MCF 10A (cell line): ENCODE results near the gene PNPLA8. TPM values are rescaled to one million over a fixed set of nuclear protein-coding genes. Genes with fewer than 3 reads are reported as not detected.
A peak's percentile ranks its signal among the peaks of the same experiment; 100 is the strongest.

ENCODE experiments used
- Bru-seq: library from RNA; stranded (reverse); fragments of 400-500 nt; gene quantifications from one replicate; lab custom pipeline; 2021; lab: Mats Ljungman, UMichigan
- BruChase-seq, 2 experiments: library from RNA; stranded (reverse); fragments of 400-500 nt; gene quantifications; one replicate each; lab custom pipeline; 2021; lab: Mats Ljungman, UMichigan
- BruUV-seq: library from RNA; stranded (reverse); fragments of 400-500 nt; replicated peaks from 2 replicates; lab custom pipeline; 2021; lab: Mats Ljungman, UMichigan
- CTCF ChIA-PET: fragments of 300-600 bp; sonication (Branson Sonifier 250); formaldehyde crosslinking; extraction: SDS; loops from one replicate; lab custom pipeline; 2021; ENCODE audit warnings: antibody characterized with exemption, inconsistent platforms; lab: Yijun Ruan, JAX
- POLR2A ChIA-PET: fragments of 300-600, 350-650 bp; sonication (Branson Sonifier 250); formaldehyde crosslinking; extraction: SDS; loops from one replicate; lab custom pipeline; 2020; ENCODE audit warnings: antibody characterized with exemption, inconsistent platforms; lab: Yijun Ruan, JAX
- DNase-seq: peaks from one replicate; pipeline ENCODE4 v3.0.0-alpha.2; 2018; ENCODE audit not compliant: unreplicated experiment
- H3K27ac Mint-ChIP-seq: one replicate; pipeline ENCODE4 v1.8.0; 2022; ENCODE audit warnings: mild to moderate bottlenecking, low read depth, mixed read lengths; ENCODE audit not compliant: unreplicated experiment
- H3K27me3 Mint-ChIP-seq: one replicate; pipeline ENCODE4 v1.8.0; 2022; ENCODE audit warnings: mixed read lengths; ENCODE audit not compliant: insufficient read depth, unreplicated experiment
- H3K36me3 Mint-ChIP-seq: one replicate; pipeline ENCODE4 v1.8.0; 2022; ENCODE audit warnings: mild to moderate bottlenecking, moderate library complexity, mixed read lengths; ENCODE audit not compliant: insufficient read depth, unreplicated experiment
- H3K4me1 Mint-ChIP-seq: one replicate; pipeline ENCODE4 v1.8.0; 2022; ENCODE audit warnings: mixed read lengths; ENCODE audit not compliant: insufficient read depth, unreplicated experiment
- H3K4me3 Mint-ChIP-seq: one replicate; pipeline ENCODE4 v1.8.0; 2022; ENCODE audit warnings: mild to moderate bottlenecking, moderate library complexity, mixed read lengths; ENCODE audit not compliant: unreplicated experiment
- H3K9me3 Mint-ChIP-seq: one replicate; pipeline ENCODE4 v1.8.0; 2022; ENCODE audit warnings: mixed read lengths; ENCODE audit not compliant: unreplicated experiment
- intact Hi-C: fragments of 100-400 bp; cut with micrococcal nuclease; formaldehyde crosslinking; loops from 2 replicates; pipeline ENCODE4 v1.14.1; 2022
- long read RNA-seq: library from polyadenylated mRNA; stranded (forward); transcript quantifications from one replicate; pipeline ENCODE4 v2.0.0, GENCODE V29; 2022
- total RNA-seq: library from RNA; stranded (reverse); gene quantifications from 2 replicates; pipeline ENCODE4 v1.2.3, GENCODE V29; 2022
- TF ChIP-seq, protein P1 (sequence below): fragments of 200-600 bp; IDR thresholded peaks from one replicate; pipeline ENCODE4 v1.8.0; 2022; ENCODE audit warnings: antibody characterized with exemption, mild to moderate bottlenecking; ENCODE audit not compliant: unreplicated experiment

The PNPLA8 gene, protein sequence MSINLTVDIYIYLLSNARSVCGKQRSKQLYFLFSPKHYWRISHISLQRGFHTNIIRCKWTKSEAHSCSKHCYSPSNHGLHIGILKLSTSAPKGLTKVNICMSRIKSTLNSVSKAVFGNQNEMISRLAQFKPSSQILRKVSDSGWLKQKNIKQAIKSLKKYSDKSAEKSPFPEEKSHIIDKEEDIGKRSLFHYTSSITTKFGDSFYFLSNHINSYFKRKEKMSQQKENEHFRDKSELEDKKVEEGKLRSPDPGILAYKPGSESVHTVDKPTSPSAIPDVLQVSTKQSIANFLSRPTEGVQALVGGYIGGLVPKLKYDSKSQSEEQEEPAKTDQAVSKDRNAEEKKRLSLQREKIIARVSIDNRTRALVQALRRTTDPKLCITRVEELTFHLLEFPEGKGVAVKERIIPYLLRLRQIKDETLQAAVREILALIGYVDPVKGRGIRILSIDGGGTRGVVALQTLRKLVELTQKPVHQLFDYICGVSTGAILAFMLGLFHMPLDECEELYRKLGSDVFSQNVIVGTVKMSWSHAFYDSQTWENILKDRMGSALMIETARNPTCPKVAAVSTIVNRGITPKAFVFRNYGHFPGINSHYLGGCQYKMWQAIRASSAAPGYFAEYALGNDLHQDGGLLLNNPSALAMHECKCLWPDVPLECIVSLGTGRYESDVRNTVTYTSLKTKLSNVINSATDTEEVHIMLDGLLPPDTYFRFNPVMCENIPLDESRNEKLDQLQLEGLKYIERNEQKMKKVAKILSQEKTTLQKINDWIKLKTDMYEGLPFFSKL
- total RNA-seq (28.5 and 39.9 TPM in 2 replicates), Bru-seq, nascent RNA (percentile 93 among the genes with signal in this experiment), BruChase-seq, experiment 1, labeled RNA remaining after a 6-hour chase (percentile 92 among the genes with signal in this experiment), BruChase-seq, experiment 2, labeled RNA remaining after a 2-hour chase (percentile 90 among the genes with signal in this experiment)
- long read RNA-seq, transcript PNPLA8-206 (10 exons, 3,462 nt): minor isoform, 25 of 126 reads
- long read RNA-seq, transcript PNPLA8-201 (11 exons, 3,490 nt): major isoform, 66 of 126 reads
- long read RNA-seq, partial matches to known transcripts: 10 of 126 reads
- long read RNA-seq, other reads (novel, unspliced or antisense): 21 of 126 reads

DNA sequence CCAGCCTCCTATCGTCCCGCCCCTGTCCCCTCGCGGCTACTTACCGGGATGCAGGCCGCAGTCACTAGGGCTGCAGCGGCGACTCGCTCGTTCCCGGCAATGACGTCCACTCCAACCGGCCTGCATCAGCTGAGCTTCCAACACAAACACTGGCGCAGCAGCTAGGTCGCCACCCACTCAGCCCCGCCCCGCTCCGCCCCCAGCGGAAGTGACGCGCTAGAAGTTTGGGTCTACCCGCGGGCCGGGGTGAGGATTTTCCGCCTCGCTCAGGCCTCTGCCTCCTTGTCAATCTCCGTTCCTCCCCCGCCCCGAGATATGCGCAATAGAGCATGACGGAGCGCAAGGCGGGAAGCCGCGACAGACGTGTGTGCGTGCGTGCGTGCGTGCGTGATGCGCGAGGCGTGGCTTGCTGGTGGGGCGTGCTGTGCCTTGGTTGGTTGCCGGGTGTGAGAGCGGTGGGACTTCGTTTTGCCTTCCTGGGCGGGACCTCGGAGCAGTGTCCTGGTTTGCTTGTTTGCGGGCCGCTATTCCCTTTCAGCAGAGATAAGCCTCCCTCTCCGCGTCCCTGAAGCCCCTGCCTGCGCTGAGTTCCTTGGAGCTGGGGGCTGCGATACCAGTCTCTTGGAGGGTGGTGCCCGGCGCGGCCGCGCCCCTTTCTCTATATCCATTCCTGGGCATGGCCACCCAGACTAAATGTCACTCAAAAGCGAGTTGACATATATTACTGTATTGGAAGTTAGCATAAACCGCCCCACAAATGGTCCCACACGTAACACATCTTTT is at the start of gene PNPLA8:
Gene PNPLA8 (minus strand): TSS at position 151 of the 783 bp plus-strand sequence. CDS start 10,644 bp downstream, outside the sequence.
- intact Hi-C loops: loop anchor here (1.0 kb wide), 1 partner anchor 43 kb away; the partner anchor contains the start of genes DNAJB9 and THAP5
- Mint-ChIP-seq H3K9me3 (no peaks in the 10 kb centered on the region), H3K27ac (peak within 1 kb of the TSS; percentile 99), H3K4me3 (peak within 1 kb of the TSS; percentile 99), H3K4me1 (peaks cover 42% of the 10 kb centered on the region), H3K36me3 (peaks cover 21% of the 10 kb centered on the region), H3K27me3 (no peaks in the 10 kb centered on the region)
- ChIA-PET POLR2A (interaction anchor here (0.6 to 8.5 kb wide), 14 partner anchors 9 to 510 kb away, joined by 3 to 244 read pairs (median 9); partner anchors contain the start of genes DNAJB9 and THAP5), CTCF (interaction anchor here (0.5 to 1.1 kb wide), 5 partner anchors 11 to 1984 kb away, joined by 3 to 5 read pairs (median 3); no protein-coding TSS in a partner anchor)
- TF ChIP-seq, protein P1, sequence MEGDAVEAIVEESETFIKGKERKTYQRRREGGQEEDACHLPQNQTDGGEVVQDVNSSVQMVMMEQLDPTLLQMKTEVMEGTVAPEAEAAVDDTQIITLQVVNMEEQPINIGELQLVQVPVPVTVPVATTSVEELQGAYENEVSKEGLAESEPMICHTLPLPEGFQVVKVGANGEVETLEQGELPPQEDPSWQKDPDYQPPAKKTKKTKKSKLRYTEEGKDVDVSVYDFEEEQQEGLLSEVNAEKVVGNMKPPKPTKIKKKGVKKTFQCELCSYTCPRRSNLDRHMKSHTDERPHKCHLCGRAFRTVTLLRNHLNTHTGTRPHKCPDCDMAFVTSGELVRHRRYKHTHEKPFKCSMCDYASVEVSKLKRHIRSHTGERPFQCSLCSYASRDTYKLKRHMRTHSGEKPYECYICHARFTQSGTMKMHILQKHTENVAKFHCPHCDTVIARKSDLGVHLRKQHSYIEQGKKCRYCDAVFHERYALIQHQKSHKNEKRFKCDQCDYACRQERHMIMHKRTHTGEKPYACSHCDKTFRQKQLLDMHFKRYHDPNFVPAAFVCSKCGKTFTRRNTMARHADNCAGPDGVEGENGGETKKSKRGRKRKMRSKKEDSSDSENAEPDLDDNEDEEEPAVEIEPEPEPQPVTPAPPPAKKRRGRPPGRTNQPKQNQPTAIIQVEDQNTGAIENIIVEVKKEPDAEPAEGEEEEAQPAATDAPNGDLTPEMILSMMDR: no peak
- BruUV-seq: no TSS peak
- DNase-seq: peak; percentile 99

DNA sequence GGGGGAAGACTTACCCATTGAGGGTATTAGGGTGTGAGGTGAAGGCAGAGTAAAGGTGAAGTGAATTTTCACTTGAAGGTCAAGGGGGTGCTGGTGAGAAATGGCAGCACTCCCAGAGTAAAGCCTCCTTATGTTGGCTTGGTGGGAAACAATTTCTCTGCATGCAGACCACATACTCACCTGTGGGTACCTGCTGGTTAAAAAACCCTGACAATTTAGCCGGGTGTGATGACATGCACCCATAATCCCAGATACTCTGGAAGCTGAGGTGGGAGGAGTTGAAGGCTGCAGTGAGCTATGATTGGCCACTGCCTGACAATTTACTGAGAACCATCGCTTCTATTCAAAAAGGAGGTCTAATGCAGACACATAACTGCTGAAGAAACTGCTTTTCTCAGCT is 49.2 kb upstream of the PNPLA8 start:
- no peak for DNase-seq
- no TSS peak for BruUV-seq
- ChIA-PET POLR2A (interaction anchor here (0.7 to 2.1 kb wide), 3 partner anchors 21 to 50 kb away, joined by 4 to 11 read pairs (median 9); partner anchors contain the start of gene PNPLA8), CTCF (interaction anchor here (0.8 to 1.0 kb wide), 2 partner anchors 13 to 29 kb away, joined by 3 read pairs; no protein-coding TSS in a partner anchor)
- H3K4me1 Mint-ChIP-seq: peaks cover 21% of the 10 kb centered on the region
- no peaks in the 10 kb centered on the region for H3K27me3 Mint-ChIP-seq
- H3K27ac Mint-ChIP-seq: no peak overlapping the region
- H3K36me3 Mint-ChIP-seq: peaks cover 52% of the 10 kb centered on the region
- H3K9me3 Mint-ChIP-seq: no peaks in the 10 kb centered on the region
- H3K4me3 Mint-ChIP-seq: no peak overlapping the region
- intact Hi-C loops: no loop called here
- TF ChIP-seq, protein P1: no peak

DNA sequence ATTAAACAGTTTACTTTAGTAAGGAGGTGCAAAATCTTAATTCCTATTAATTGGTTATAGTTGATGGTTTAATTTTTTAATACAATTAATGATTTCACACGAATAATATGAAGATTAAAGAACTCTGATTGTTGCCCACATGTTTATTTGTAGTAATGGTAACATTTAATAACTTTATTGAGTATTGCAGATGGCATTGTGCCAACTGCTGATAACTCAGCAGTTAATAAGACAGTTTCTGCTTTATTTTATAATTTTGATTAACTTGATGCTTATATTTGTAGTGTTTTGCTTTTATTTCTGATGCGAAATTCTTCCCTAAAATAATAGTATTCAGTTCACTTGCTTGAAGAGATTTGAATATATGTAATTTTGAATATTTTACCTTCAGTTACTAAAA is 46.5 kb upstream of the PNPLA8 start:
- peak overlapping the region; percentile 97 for H3K4me3 Mint-ChIP-seq
- no peaks in the 10 kb centered on the region for H3K9me3 Mint-ChIP-seq
- ChIA-PET CTCF (interaction anchor here (1.1 kb wide), 1 partner anchor 24 kb away, joined by 3 read pairs; no protein-coding TSS in a partner anchor), POLR2A (interaction anchor here (2.0 to 4.6 kb wide), 2 partner anchors 20 to 46 kb away, joined by 10 to 244 read pairs; partner anchors contain the start of gene PNPLA8)
- H3K27me3 Mint-ChIP-seq: no peaks in the 10 kb centered on the region
- TF ChIP-seq, protein P1: no peak
- H3K27ac Mint-ChIP-seq: no peak overlapping the region
- BruUV-seq: no TSS peak
- H3K4me1 Mint-ChIP-seq: peaks cover 21% of the 10 kb centered on the region
- intact Hi-C loops: no loop called here
- DNase-seq: no peak
- H3K36me3 Mint-ChIP-seq: peaks cover 64% of the 10 kb centered on the region
